HepG2 (cell line): Measurements from ENCODE around the gene TAMM41. TPM values are rescaled to one million over a fixed set of nuclear protein-coding genes. Genes with fewer than 3 reads are reported as not detected.

ENCODE experiments used
- ESRRA ChIP-seq: sonication (generic); formaldehyde crosslinking; IDR thresholded peaks from 2 replicates; pipeline ENCODE4 v1.5.1; 2020; ENCODE audit warnings: mild to moderate bottlenecking, low read depth, missing genetic modification reagents
- ETV6 ChIP-seq: sonication (generic); formaldehyde crosslinking; conservative IDR thresholded peaks from 2 replicates; pipeline ENCODE4 v1.4.0; 2020; ENCODE audit warnings: missing genetic modification reagents
- FLYWCH1 ChIP-seq: sonication (generic); formaldehyde crosslinking; IDR thresholded peaks from 2 replicates; pipeline ENCODE4 v1.8.1; 2023; ENCODE audit warnings: mild to moderate bottlenecking, missing genetic modification reagents
- GATAD1 ChIP-seq: IDR thresholded peaks from 2 replicates; pipeline ENCODE4 v1.6.1; 2016; ENCODE audit warnings: missing genetic modification reagents, missing compliant biosample characterization
- HOXA5 ChIP-seq: sonication (generic); formaldehyde crosslinking; IDR thresholded peaks from 2 replicates; pipeline ENCODE4 v1.4.0; 2020; ENCODE audit warnings: missing genetic modification reagents
- NCOA2 ChIP-seq: sonication (generic); formaldehyde crosslinking; IDR thresholded peaks from 2 replicates; pipeline ENCODE4 v1.8.0; 2022; ENCODE audit warnings: inconsistent platforms
- REST ChIP-seq, 2 experiments: IDR thresholded peaks; 2 replicates each; pipeline ENCODE4 v1.6.1; 2011 to 2012; ENCODE audit warnings: low read length in 2 of 2, borderline replicate concordance in 1 of 2, low read depth in 1 of 2, mild to moderate bottlenecking in 1 of 2, moderate library complexity in 1 of 2
- STAT6 ChIP-seq: sonication (generic); formaldehyde crosslinking; IDR thresholded peaks from 2 replicates; pipeline ENCODE4 v1.4.0; 2020; ENCODE audit warnings: missing genetic modification reagents, mild to moderate bottlenecking, borderline replicate concordance
- TAF15 ChIP-seq: fragments of 200-400 bp; formaldehyde crosslinking; IDR thresholded peaks from one replicate; pipeline ENCODE4 v1.6.1; 2018; ENCODE audit warnings: mild to moderate bottlenecking, low read depth, low read length; ENCODE audit not compliant: poor library complexity, severe bottlenecking
- TCF12 ChIP-seq, 2 experiments: fragments of 450-650 bp in 1 of 2; sonication (generic) in 1 of 2; formaldehyde crosslinking in 1 of 2; IDR thresholded peaks; 2 replicates each; pipeline versions ENCODE4 v1.6.1 to v1.8.0; 2017 to 2022; ENCODE audit warnings: antibody characterized with exemption in 1 of 2, mild to moderate bottlenecking in 1 of 2, missing genetic modification reagents in 1 of 2, moderate library complexity in 1 of 2
- ZEB1 ChIP-seq: IDR thresholded peaks from 2 replicates; pipeline ENCODE4 v1.6.1; 2012; ENCODE audit warnings: mild to moderate bottlenecking, low read depth, inconsistent platforms; ENCODE audit not compliant: insufficient replicate concordance
- ZMYM2 ChIP-seq: sonication (generic); formaldehyde crosslinking; IDR thresholded peaks from 2 replicates; pipeline ENCODE4 v1.8.0; 2022; ENCODE audit warnings: mild to moderate bottlenecking, missing genetic modification reagents
- ZNF18 ChIP-seq: sonication (generic); formaldehyde crosslinking; IDR thresholded peaks from 2 replicates; pipeline ENCODE4 v1.8.0; 2022; ENCODE audit warnings: mild to moderate bottlenecking, missing genetic modification reagents; ENCODE audit not compliant: insufficient replicate concordance
- ZNF550 ChIP-seq: sonication (generic); formaldehyde crosslinking; IDR thresholded peaks from 2 replicates; pipeline ENCODE4 v1.4.0; 2020; ENCODE audit warnings: mild to moderate bottlenecking, missing genetic modification reagents, borderline replicate concordance
- ZNF703 ChIP-seq: sonication (generic); formaldehyde crosslinking; IDR thresholded peaks from 2 replicates; pipeline ENCODE4 v1.5.1; 2020; ENCODE audit warnings: missing genetic modification reagents, mild to moderate bottlenecking, moderate library complexity, borderline replicate concordance
- ZNF720 ChIP-seq: sonication (generic); formaldehyde crosslinking; IDR thresholded peaks from 2 replicates; pipeline ENCODE4 v1.4.0; 2020; ENCODE audit warnings: missing genetic modification reagents
- ZNF770 ChIP-seq: sonication (generic); formaldehyde crosslinking; IDR thresholded peaks from 2 replicates; pipeline ENCODE4 v1.5.0; 2020; ENCODE audit warnings: mild to moderate bottlenecking, missing genetic modification reagents
- polyA plus RNA-seq, 8 experiments: library from polyadenylated mRNA; depleted of rRNA in 3 of 8; stranded (reverse) in 7 of 8; unstranded in 1 of 8; fragments of >200 nt; fragmentation: Illumina TruSeq in 4 of 8; extraction: Trizol in 4 of 8; gene quantifications; 2 replicates each; pipeline versions ENCODE4 v1.2.1 to v1.2.3, GENCODE V29; 2011 to 2016; ENCODE audit warnings: low read depth in 4 of 8, missing spikeins in 1 of 8, mixed read lengths in 1 of 8; ENCODE audit not compliant: insufficient read depth in 1 of 8
- total RNA-seq, 5 experiments: library from RNA; depleted of rRNA; stranded (reverse); fragments of >200 nt; fragmentation: Illumina TruSeq; extraction: Trizol; gene quantifications; 2 replicates each; pipeline ENCODE4 v1.2.3, GENCODE V29; 2016; ENCODE audit warnings: low read depth in 1 of 5

The TAMM41 gene
- total and polyA plus RNA-seq, 2 of the 13 experiments (the other 11 are each of a cell fraction or from before 2014, with no cell fraction given): 9.9 to 12.2 TPM

GRCh38 chr3:11846281-11847266 is at the start of gene TAMM41 (continued):
- no peak; the same call in 1 of the 2 replicates for TF ChIP-seq STAT6 (CRISPR knock-in tag)
- peak; percentile 87 for TF ChIP-seq ESRRA (CRISPR knock-in tag)
- no peak for TF ChIP-seq TAF15
- TF ChIP-seq HOXA5 (CRISPR knock-in tag): no peak
- no peak for TF ChIP-seq ZEB1
- peak; percentile 54; the same call in 1 of the 2 replicates for TF ChIP-seq NCOA2 (CRISPR knock-in tag)
- peak; percentile 25; the same call in 1 of the 2 replicates for TF ChIP-seq ZNF770 (CRISPR knock-in tag)
- TF ChIP-seq ZNF550 (CRISPR knock-in tag): no peak
- no peak for TF ChIP-seq FLYWCH1 (CRISPR knock-in tag)
- no peak for TF ChIP-seq ZNF720 (CRISPR knock-in tag)
- no peak for TF ChIP-seq ZNF18 (CRISPR knock-in tag)
- TF ChIP-seq REST (IDR thresholded peaks at IDR 0.05; ENCODE audit: borderline replicate concordance in 1 of 2, low read depth in 1 of 2, low read length in 2 of 2): no peak
- no peak for TF ChIP-seq ZNF703 (CRISPR knock-in tag)
- TF ChIP-seq GATAD1 (CRISPR knock-in tag): peak; percentile 98
- TF ChIP-seq ETV6 (CRISPR knock-in tag): peak; percentile 61; the same call in 1 of the 2 replicates
- no peak for TF ChIP-seq TCF12 (IDR thresholded peaks at IDR 0.05)
- 0 out of 2 replicates have a peak, but pooled peaks have one; percentile 41 for TF ChIP-seq TCF12 (CRISPR knock-in tag; IDR thresholded peaks at IDR 0.05)
- no peak for TF ChIP-seq ZMYM2 (CRISPR knock-in tag)
